UCSD-AML1 (cell line): ENCODE results near the gene PARD3.
"Not testable (repeated sequence)": the region's sequence is repeated elsewhere in the genome, so short reads cannot be mapped to it uniquely, and the experiment has no call there.

Experiments
- DNase-seq: peaks from one replicate; lab custom pipeline; 2025; ENCODE audit not compliant: unreplicated experiment; lab: John Stamatoyannopoulos, UW

PARD3 gene

GRCh38 chr10:34286136-34286739 lies 528.9 kb downstream of the PARD3 start:
- DNase-seq: no peak

- no peak for DNase-seq
Measured at GRCh38 chr10:34281661-34282582, 533.2 kb downstream of the PARD3 start.

- DNase-seq: no peak
Measured at GRCh38 chr10:34280599-34281374, 534.3 kb downstream of the PARD3 start.

GRCh38 chr10:34275626-34276130 lies 539.4 kb downstream of the PARD3 start:
- DNase-seq: no peak

- no peak for DNase-seq
Measured at GRCh38 chr10:34274906-34275305, 540.2 kb downstream of the PARD3 start.

GRCh38 chr10:34273340-34273739 lies 541.8 kb downstream of the PARD3 start:
- no peak for DNase-seq

GRCh38 chr10:34272316-34272715 lies 542.8 kb downstream of the PARD3 start:
- DNase-seq: no peak

- DNase-seq: not testable (repeated sequence)
Measured at GRCh38 chr10:34268410-34268809, 546.7 kb downstream of the PARD3 start.

- no peak for DNase-seq
Measured at GRCh38 chr10:34262985-34263384, 552.1 kb downstream of the PARD3 start.

GRCh38 chr10:34260904-34261303 lies 554.2 kb downstream of the PARD3 start:
- DNase-seq: no peak

- DNase-seq: no peak
Measured at GRCh38 chr10:34256216-34256615, 558.9 kb downstream of the PARD3 start.

- no peak for DNase-seq
Measured at GRCh38 chr10:34255035-34255434, 560.1 kb downstream of the PARD3 start.

- DNase-seq: no peak
Measured at GRCh38 chr10:34254596-34254995, 560.5 kb downstream of the PARD3 start.

- DNase-seq: no peak
Measured at GRCh38 chr10:34252111-34252510, 563.0 kb downstream of the PARD3 start.

- no peak for DNase-seq
Measured at GRCh38 chr10:34251177-34251576, 563.9 kb downstream of the PARD3 start.

GRCh38 chr10:34250722-34251121 lies 564.4 kb downstream of the PARD3 start:
- no peak for DNase-seq

GRCh38 chr10:34249634-34250033 lies 565.5 kb downstream of the PARD3 start:
- DNase-seq: no peak

- DNase-seq: no peak
Measured at GRCh38 chr10:34247560-34247959, 567.5 kb downstream of the PARD3 start.

- no peak for DNase-seq
Measured at GRCh38 chr10:34244756-34245484, 570.2 kb downstream of the PARD3 start.

- DNase-seq: no peak
Measured at GRCh38 chr10:34241226-34242000, 573.7 kb downstream of the PARD3 start.
